ENCODE results near the gene MUL1.

MUL1 gene

GRCh38 chr1:20551161-20551560 lies 43.2 kb upstream of the MUL1 start:
- DNase-seq (ENCODE audit: low spot score): no peak
- TF ChIP-seq, protein P1, sequence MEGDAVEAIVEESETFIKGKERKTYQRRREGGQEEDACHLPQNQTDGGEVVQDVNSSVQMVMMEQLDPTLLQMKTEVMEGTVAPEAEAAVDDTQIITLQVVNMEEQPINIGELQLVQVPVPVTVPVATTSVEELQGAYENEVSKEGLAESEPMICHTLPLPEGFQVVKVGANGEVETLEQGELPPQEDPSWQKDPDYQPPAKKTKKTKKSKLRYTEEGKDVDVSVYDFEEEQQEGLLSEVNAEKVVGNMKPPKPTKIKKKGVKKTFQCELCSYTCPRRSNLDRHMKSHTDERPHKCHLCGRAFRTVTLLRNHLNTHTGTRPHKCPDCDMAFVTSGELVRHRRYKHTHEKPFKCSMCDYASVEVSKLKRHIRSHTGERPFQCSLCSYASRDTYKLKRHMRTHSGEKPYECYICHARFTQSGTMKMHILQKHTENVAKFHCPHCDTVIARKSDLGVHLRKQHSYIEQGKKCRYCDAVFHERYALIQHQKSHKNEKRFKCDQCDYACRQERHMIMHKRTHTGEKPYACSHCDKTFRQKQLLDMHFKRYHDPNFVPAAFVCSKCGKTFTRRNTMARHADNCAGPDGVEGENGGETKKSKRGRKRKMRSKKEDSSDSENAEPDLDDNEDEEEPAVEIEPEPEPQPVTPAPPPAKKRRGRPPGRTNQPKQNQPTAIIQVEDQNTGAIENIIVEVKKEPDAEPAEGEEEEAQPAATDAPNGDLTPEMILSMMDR (IDR thresholded peaks at IDR 0.05; ENCODE audit: borderline replicate concordance, control extremely low read depth, extremely low read depth, insufficient read depth, missing control alignments): no peak
- in situ Hi-C loops (cut with MboI; ENCODE audit: low sequenced_read_pairs, unreplicated experiment): no loop called here

GRCh38 chr1:20546637-20547036 lies 38.7 kb upstream of the MUL1 start:
- no peak for DNase-seq (ENCODE audit: low spot score)
- TF ChIP-seq, protein P1 (IDR thresholded peaks at IDR 0.05; ENCODE audit: borderline replicate concordance, control extremely low read depth, extremely low read depth, insufficient read depth, missing control alignments): no peak
- in situ Hi-C loops (cut with MboI; ENCODE audit: low sequenced_read_pairs, unreplicated experiment): loop anchor here (25.0 kb wide), 1 partner anchor 666 kb away; no protein-coding TSS in a partner anchor

- no peak for DNase-seq (ENCODE audit: low spot score)
- in situ Hi-C loops (cut with MboI; ENCODE audit: low sequenced_read_pairs, unreplicated experiment): loop anchor here (25.0 kb wide), 1 partner anchor 672 kb away; no protein-coding TSS in a partner anchor
- TF ChIP-seq, protein P1 (IDR thresholded peaks at IDR 0.05; ENCODE audit: borderline replicate concordance, control extremely low read depth, extremely low read depth, insufficient read depth, missing control alignments): no peak
Observed at GRCh38 chr1:20540281-20540680, 32.3 kb upstream of the MUL1 start.

DNA sequence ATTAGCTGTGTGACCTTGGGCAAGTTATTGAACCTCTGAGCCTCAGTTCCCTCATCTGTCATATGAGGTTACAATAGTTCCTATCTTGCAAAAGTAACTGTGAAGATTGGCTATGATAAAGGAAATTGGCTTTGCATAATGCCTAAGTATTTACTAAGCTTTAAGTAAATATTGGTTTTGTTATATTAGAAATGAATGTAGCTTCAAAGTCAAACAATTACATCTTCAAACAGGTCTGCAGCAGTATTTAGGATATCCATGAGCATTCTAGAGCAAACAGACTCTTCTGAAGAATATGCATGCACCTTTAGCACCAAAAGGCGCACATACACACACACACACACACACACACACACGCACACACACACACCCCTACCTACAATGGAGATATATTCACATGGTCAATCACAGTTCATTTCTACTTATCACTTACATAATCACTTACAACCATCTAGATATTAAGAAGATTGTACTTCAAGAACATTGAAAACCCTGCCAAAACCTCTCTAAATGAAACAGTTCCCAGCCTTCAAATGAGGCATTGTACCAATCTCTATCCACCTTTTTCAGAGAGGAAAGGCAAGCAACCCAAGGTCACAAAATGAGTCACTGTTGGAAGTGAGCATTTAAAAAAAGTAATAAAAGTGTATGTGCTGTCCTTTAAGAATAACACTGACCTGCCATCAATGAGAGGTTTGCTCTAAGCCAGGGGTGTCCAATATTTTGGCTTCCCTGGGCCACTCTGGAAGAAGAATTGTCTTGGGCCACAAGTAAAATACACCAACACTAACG lies 31.0 kb upstream of the MUL1 start:
- no peak for DNase-seq (ENCODE audit: low spot score)
- TF ChIP-seq, protein P1 (IDR thresholded peaks at IDR 0.05; ENCODE audit: borderline replicate concordance, control extremely low read depth, extremely low read depth, insufficient read depth, missing control alignments): no peak
- in situ Hi-C loops (cut with MboI; ENCODE audit: low sequenced_read_pairs, unreplicated experiment): loop anchor here (25.0 kb wide), 1 partner anchor 673 kb away; no protein-coding TSS in a partner anchor

DNA sequence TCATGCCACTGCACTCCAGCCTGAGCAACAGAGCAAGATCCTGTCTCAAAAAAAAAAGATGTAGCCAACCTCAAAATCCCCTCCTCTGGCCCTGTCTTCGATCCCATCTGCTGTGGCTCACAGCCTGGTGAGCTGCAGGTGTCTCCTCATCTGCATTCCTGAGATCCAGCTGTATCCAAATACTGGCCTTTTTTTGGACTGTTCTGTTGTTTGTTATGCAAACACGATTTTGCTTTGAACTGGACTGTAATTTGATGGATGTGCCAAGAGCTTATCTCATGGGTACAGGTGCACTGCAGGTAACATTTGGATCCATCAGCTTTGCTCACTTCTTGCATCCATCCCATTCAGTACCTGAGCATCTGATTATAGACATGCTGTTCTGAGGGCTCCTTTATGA lies 30.3 kb upstream of the MUL1 start:
- no peak for DNase-seq (ENCODE audit: low spot score)
- in situ Hi-C loops (cut with MboI; ENCODE audit: low sequenced_read_pairs, unreplicated experiment): loop anchor here (25.0 kb wide), 1 partner anchor 674 kb away; no protein-coding TSS in a partner anchor
- TF ChIP-seq, protein P1 (IDR thresholded peaks at IDR 0.05; ENCODE audit: borderline replicate concordance, control extremely low read depth, extremely low read depth, insufficient read depth, missing control alignments): no peak

DNA sequence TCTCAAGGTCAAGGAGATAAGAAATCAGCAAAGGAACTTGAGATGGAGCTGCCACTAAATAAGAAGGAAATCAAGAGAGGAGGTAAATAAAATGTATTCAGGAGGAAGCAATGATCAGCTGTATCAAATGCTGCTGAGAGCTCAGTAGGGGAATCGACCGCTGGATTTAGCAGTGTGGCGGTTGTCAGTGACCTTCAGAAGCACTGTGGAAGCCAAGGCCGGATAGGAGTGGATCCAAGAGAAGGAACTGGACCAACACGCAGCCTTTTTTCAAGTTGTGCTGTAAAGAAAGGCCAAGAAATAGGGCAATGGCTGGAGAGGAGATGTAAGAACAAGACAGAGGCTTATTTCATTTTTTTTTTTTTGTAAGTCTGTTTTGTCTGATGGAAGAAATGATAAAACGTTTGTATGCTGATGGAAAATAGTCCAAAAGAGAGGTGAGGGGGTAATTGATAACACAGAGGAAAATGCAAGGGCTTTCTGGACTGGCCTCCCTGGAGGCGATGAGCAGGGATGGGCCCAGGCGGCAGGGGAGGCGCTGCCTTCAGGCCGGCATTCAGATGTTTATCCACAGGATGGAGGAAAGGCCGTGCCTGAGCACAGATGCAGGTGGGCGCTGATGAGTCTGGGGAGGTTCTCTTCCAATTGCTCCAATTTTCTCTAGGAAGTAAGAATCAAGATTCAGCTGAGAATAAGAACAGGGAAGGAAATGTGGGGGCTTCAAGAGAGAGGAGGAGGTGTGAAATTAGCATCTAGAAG lies 26.9 kb upstream of the MUL1 start:
- DNase-seq (ENCODE audit: low spot score): no peak
- in situ Hi-C loops (cut with MboI; ENCODE audit: low sequenced_read_pairs, unreplicated experiment): loop anchor here (25.0 kb wide), 1 partner anchor 677 kb away; no protein-coding TSS in a partner anchor
- TF ChIP-seq, protein P1 (IDR thresholded peaks at IDR 0.05; ENCODE audit: borderline replicate concordance, control extremely low read depth, extremely low read depth, insufficient read depth, missing control alignments): no peak

Data from GM13976 (cell line).